Endometrial microvascular endothelial cells (primary cell): ENCODE results near the gene SON. TPM values are rescaled to one million over a fixed set of nuclear protein-coding genes. Genes with fewer than 3 reads are reported as not detected.
"Not testable (repeated sequence)": the region's sequence is repeated elsewhere in the genome, so short reads cannot be mapped to it uniquely, and the experiment has no call there.

ENCODE experiments used
- in situ Hi-C: cut with HindIII; loops from 2 replicates; pipeline ENCODE4 v1.10.0; 2017; ENCODE audit warnings: low sequenced_read_pairs, low pct_unique_long_range_greater_than_20kb; ENCODE audit errors: inconsistent ontology term
- total RNA-seq: library from RNA; depleted of rRNA; stranded (reverse); fragments of >200 nt; gene quantifications from one replicate; pipeline ENCODE4 v1.2.3, GENCODE V29; 2015; ENCODE audit errors: inconsistent ontology term

The SON gene, protein sequence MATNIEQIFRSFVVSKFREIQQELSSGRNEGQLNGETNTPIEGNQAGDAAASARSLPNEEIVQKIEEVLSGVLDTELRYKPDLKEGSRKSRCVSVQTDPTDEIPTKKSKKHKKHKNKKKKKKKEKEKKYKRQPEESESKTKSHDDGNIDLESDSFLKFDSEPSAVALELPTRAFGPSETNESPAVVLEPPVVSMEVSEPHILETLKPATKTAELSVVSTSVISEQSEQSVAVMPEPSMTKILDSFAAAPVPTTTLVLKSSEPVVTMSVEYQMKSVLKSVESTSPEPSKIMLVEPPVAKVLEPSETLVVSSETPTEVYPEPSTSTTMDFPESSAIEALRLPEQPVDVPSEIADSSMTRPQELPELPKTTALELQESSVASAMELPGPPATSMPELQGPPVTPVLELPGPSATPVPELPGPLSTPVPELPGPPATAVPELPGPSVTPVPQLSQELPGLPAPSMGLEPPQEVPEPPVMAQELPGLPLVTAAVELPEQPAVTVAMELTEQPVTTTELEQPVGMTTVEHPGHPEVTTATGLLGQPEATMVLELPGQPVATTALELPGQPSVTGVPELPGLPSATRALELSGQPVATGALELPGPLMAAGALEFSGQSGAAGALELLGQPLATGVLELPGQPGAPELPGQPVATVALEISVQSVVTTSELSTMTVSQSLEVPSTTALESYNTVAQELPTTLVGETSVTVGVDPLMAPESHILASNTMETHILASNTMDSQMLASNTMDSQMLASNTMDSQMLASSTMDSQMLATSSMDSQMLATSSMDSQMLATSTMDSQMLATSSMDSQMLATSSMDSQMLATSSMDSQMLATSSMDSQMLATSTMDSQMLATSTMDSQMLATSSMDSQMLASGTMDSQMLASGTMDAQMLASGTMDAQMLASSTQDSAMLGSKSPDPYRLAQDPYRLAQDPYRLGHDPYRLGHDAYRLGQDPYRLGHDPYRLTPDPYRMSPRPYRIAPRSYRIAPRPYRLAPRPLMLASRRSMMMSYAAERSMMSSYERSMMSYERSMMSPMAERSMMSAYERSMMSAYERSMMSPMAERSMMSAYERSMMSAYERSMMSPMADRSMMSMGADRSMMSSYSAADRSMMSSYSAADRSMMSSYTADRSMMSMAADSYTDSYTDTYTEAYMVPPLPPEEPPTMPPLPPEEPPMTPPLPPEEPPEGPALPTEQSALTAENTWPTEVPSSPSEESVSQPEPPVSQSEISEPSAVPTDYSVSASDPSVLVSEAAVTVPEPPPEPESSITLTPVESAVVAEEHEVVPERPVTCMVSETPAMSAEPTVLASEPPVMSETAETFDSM (N-terminal part only)
- 130 TPM for total RNA-seq

- in situ Hi-C loops: no loop called here
Measured at GRCh38 chr21:33542640-33543504, at the start of gene SON. Gene SON, plus strand, starts transcription at chr21:33543038. Its CDS starts 55 bp downstream, at chr21:33543093.

- in situ Hi-C loops: no loop called here
Measured at GRCh38 chr21:33493756-33494155, 49.1 kb upstream of the SON start.

DNA sequence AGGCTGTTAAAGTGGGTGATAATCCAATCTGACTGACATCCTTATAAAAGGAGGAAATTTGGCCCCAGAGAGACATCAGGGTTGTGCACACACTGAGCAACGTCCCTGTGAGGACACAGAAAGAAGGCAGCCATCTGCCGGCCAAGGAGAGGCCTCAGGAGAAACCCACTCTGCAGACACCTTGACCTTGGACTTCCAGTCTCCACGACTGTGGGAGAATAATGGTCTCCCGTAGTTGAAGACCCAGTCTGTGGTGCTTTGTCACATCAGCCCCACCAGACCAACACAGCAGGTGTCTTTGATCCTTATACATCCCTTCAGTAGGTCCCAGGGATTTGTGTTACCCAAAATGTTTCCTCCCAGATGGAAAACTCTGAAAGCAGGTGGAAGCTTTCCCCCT lies 47.1 kb upstream of the SON start:
- in situ Hi-C loops: no loop called here

DNA sequence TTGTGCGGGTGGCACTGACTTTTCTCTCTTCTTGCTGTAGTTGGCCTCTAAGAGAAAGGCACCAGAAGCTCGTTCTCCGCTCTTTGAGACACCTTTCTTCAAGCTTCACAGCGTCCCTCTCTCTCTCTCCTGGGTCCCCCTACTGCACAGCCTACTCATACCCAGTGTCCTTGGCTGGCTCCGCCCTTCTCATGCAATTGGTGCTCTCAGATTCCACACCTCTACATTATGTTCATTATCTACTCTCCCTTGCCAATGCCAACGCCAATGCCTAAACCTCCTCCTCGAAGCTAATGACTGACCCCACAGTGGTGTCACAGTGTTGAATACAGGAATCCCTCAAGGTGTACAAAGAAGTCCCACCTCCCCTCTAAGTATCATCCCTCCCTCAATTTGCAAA lies 46.5 kb upstream of the SON start:
- in situ Hi-C loops: no loop called here

- in situ Hi-C loops: no loop called here
Measured at GRCh38 chr21:33505833-33506232, 37.0 kb upstream of the SON start.

DNA sequence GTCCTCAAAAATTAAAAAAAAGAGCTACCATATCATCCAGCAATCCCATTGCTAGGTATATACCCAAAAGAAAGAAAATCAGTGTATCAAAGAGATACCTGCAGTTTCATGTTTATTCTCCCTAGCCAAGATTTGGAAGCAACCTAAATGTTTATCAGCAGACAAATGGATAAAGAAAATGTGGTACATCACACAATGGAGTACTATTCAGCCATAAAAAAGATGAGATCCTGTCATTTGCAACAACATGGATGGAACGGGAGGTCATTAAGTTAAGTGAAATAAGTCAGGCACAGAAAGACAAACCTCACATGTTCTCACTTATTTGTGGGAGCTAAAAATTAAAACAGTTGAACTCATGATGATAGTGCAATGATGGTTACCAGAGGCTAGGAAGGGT lies 35.8 kb upstream of the SON start:
- in situ Hi-C loops: not testable (repeated sequence)

- in situ Hi-C loops: no loop called here
Measured at GRCh38 chr21:33510826-33511225, 32.0 kb upstream of the SON start.

- in situ Hi-C loops: no loop called here
Measured at GRCh38 chr21:33511639-33512038, 31.2 kb upstream of the SON start.

DNA sequence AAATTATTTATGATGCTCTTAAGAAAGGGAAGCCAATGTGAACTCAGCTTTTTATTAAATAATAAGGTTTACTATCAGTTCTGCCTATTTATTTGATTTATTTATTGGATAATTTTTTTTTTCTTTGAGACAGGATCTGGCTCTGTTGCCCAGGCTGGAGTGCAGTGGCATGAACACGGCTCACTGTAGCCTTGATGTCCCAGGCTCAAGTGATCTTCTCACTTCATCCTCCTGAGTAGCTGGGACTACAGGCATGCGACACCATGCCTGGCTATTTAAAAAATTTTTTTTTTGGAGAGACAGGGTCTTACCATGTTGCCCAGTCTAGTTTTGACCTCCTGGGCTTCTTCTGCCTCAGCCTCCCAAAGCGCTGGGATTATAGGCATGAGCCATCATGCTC lies 30.4 kb upstream of the SON start:
- in situ Hi-C loops: no loop called here

- in situ Hi-C loops: no loop called here
Measured at GRCh38 chr21:33514229-33514628, 28.6 kb upstream of the SON start.

DNA sequence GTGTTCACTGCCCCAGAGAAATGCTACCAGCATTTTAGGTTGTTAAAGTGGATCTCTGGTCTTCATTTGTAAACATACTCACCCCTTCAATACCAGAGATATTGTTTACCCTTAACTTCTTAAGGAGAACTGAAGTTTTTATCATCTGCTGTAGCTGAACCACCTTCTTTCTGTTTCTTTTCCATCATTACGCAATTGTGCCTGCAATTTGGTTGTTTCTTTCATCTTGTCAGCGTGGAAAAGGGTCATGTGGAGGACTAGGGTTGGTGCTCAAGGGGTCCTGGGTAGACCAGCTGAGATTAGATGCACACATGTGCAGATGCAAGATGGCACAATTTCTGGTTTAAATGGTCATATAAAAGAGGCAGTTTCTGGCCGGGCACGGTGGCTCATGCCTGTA lies 23.9 kb upstream of the SON start:
- in situ Hi-C loops: no loop called here

GRCh38 chr21:33522297-33522952 lies 20.4 kb upstream of the SON start:
- in situ Hi-C loops: no loop called here

DNA sequence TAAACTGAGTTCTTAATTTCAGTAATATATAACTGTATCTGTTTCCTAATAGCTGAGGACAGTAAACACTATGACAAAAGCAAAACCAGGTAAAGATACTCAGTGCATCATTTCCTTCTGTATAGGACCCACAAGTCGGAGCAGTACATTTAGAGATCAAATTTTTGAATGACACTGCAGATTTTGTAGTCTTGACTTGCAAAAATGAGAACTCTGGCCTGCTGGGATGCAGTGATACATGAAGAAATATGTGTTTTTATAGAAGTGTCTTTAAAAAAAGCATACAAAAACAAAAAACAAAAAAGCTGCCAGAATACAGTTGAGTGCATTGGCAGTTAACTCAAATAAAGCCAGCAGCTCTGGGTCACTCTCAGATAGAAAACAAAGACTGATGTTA lies 19.9 kb upstream of the SON start:
- in situ Hi-C loops: no loop called here

GRCh38 chr21:33531007-33531406 lies 11.8 kb upstream of the SON start:
- in situ Hi-C loops: no loop called here

GRCh38 chr21:33537212-33537611 lies 5.6 kb upstream of the SON start:
- in situ Hi-C loops: no loop called here

GRCh38 chr21:33539616-33540015 lies 3.2 kb upstream of the SON start:
- in situ Hi-C loops: no loop called here

DNA sequence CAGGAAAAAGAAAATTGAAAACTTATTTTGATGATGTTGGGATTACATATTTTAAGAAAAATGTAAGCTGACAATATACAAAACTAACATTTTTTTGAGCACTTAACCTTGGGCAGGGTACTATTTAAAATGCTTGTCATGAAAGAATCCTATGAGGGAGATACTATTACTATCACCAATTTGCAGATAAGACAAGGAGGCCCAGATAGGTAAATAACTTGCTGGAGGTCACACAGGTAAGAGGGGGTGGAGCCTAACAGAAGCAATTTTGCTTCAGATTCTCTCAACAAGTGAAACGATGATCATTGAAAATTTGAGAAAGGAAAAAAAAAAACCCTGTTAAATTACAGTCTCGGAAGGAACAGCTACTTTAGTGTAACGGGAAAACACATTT lies 2.1 kb upstream of the SON start:
- in situ Hi-C loops: no loop called here
